OCI-LY1 (cell line): Measurements from ENCODE around the gene SH3D19.

Experiments
- H2AFZ ChIP-seq: fragments of 200-600 bp; sonication (generic), shearing (Covaris generic); 2 replicates; pipeline ENCODE4 v1.6.0; 2014; ENCODE audit warnings: antibody characterized with exemption, mild to moderate bottlenecking, low read length
- H3F3A ChIP-seq: fragments of 200-600 bp; sonication (generic), shearing (Covaris generic); 2 replicates; pipeline ENCODE4 v1.6.0; 2014; ENCODE audit warnings: mild to moderate bottlenecking, antibody characterized with exemption, low read length, moderate library complexity; ENCODE audit not compliant: insufficient read depth
- H3K27ac ChIP-seq: fragments of 200-600 bp; sonication (generic); 2 replicates; pipeline ENCODE4 v1.5.1; 2014; ENCODE audit warnings: low read length, mixed run types, mild to moderate bottlenecking, low read depth; ENCODE audit not compliant: poor library complexity, severe bottlenecking
- H3K27me3 ChIP-seq: fragments of 200-600 bp; sonication (generic); 2 replicates; pipeline ENCODE4 v1.6.0; 2014; ENCODE audit warnings: antibody characterized with exemption, mild to moderate bottlenecking, low read length, moderate library complexity; ENCODE audit not compliant: insufficient read depth
- H3K36me3 ChIP-seq: fragments of 200-600 bp; sonication (generic); 2 replicates; pipeline ENCODE4 v1.6.1; 2014; ENCODE audit warnings: mild to moderate bottlenecking, antibody characterized with exemption, low read length, moderate library complexity, mixed read lengths; ENCODE audit not compliant: insufficient read depth
- H3K4me1 ChIP-seq: fragments of 200-600 bp; sonication (generic); 2 replicates; pipeline ENCODE4 v1.5.1; 2014; ENCODE audit warnings: mild to moderate bottlenecking, low read length, moderate library complexity; ENCODE audit not compliant: insufficient read depth, severe bottlenecking
- H3K4me2 ChIP-seq: fragments of 200-600 bp; sonication (generic), shearing (Covaris generic); 2 replicates; pipeline ENCODE4 v1.6.1; 2014; ENCODE audit warnings: low read length
- H3K4me3 ChIP-seq: fragments of 200-600 bp; sonication (generic); 2 replicates; pipeline ENCODE4 v1.5.1; 2014; ENCODE audit warnings: low read length, low read depth, mild to moderate bottlenecking, mixed read lengths; ENCODE audit not compliant: poor library complexity, severe bottlenecking
- H3K79me2 ChIP-seq: fragments of 200-600 bp; shearing (Covaris generic); 2 replicates; pipeline ENCODE4 v1.6.1; 2016; ENCODE audit warnings: mixed run types, low read length, mixed read lengths; ENCODE audit not compliant: insufficient read depth
- H3K9ac ChIP-seq: fragments of 200-600 bp; sonication (generic), shearing (Covaris generic); 2 replicates; pipeline ENCODE4 v1.6.1; 2014; ENCODE audit warnings: mild to moderate bottlenecking, low read length, mixed read lengths
- H3K9me2 ChIP-seq: fragments of 200-600 bp; sonication (generic), shearing (Covaris generic); 2 replicates; pipeline ENCODE4 v1.6.1; 2014; ENCODE audit warnings: low read depth, mild to moderate bottlenecking, low read length, mixed read lengths
- H3K9me3 ChIP-seq: fragments of 200-600 bp; shearing (Covaris generic); 2 replicates; pipeline ENCODE4 v1.6.1; 2014; ENCODE audit warnings: low read length, mixed read lengths
- H4K20me1 ChIP-seq: fragments of 200-600 bp; sonication (generic), shearing (Covaris generic); 2 replicates; pipeline ENCODE4 v1.6.0; 2016; ENCODE audit warnings: mild to moderate bottlenecking, low read length; ENCODE audit not compliant: insufficient read depth
- EZH2 ChIP-seq: fragments of 200-600 bp; sonication (generic), shearing (Covaris generic); IDR thresholded peaks from 2 replicates; pipeline ENCODE4 v1.8.0; 2017; ENCODE audit warnings: borderline replicate concordance, mixed run types, mild to moderate bottlenecking, antibody characterized with exemption, low read length, moderate library complexity, mixed read lengths
- TF ChIP-seq, protein P1 (sequence below): fragments of 200-600 bp; sonication (generic), shearing (Covaris generic); IDR thresholded peaks from 2 replicates; pipeline ENCODE4 v1.5.1; 2017; ENCODE audit warnings: mild to moderate bottlenecking, antibody characterized with exemption, low read length, moderate library complexity, mixed read lengths

SH3D19 gene

DNA sequence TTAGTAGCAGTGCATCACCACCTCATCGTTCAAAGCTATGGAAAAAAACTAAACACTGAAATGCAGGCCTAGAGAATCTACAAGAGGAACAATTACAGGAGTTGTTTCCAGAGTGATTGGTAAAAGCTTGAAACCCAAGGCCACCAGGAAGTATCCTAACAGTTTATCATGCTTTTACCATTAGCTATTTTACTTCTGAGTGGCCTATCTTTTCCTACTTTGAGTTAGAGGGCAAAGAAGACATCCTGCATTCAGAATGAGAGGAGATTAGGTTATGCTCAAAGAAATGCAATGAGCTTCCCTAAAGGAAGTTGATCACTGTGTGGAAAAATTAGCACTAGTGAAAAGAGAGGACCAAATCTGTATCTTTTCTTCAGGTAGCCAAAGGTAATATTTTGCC is 118.2 kb downstream of the SH3D19 start:
- TF ChIP-seq EZH2 = no peak
- TF ChIP-seq, protein P1, sequence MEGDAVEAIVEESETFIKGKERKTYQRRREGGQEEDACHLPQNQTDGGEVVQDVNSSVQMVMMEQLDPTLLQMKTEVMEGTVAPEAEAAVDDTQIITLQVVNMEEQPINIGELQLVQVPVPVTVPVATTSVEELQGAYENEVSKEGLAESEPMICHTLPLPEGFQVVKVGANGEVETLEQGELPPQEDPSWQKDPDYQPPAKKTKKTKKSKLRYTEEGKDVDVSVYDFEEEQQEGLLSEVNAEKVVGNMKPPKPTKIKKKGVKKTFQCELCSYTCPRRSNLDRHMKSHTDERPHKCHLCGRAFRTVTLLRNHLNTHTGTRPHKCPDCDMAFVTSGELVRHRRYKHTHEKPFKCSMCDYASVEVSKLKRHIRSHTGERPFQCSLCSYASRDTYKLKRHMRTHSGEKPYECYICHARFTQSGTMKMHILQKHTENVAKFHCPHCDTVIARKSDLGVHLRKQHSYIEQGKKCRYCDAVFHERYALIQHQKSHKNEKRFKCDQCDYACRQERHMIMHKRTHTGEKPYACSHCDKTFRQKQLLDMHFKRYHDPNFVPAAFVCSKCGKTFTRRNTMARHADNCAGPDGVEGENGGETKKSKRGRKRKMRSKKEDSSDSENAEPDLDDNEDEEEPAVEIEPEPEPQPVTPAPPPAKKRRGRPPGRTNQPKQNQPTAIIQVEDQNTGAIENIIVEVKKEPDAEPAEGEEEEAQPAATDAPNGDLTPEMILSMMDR = no peak
- H3K4me1 ChIP-seq = no peaks in the 10 kb centered on the region
- H2AFZ ChIP-seq = no peak overlapping the region
- H3K9me3 ChIP-seq = no peaks in the 10 kb centered on the region
- H3K27me3 ChIP-seq = no peaks in the 10 kb centered on the region; the same call in 1 of the 2 replicates
- no peaks in the 10 kb centered on the region for H4K20me1 ChIP-seq
- no peaks in the 10 kb centered on the region for H3K9me2 ChIP-seq
- H3K9ac ChIP-seq = no peak overlapping the region
- no peak overlapping the region for H3K4me3 ChIP-seq
- no peak overlapping the region for H3K27ac ChIP-seq
- H3F3A ChIP-seq = no peaks in the 10 kb centered on the region
- H3K36me3 ChIP-seq = no peaks in the 10 kb centered on the region
- no peaks in the 10 kb centered on the region for H3K79me2 ChIP-seq
- H3K4me2 ChIP-seq = no peak overlapping the region

DNA sequence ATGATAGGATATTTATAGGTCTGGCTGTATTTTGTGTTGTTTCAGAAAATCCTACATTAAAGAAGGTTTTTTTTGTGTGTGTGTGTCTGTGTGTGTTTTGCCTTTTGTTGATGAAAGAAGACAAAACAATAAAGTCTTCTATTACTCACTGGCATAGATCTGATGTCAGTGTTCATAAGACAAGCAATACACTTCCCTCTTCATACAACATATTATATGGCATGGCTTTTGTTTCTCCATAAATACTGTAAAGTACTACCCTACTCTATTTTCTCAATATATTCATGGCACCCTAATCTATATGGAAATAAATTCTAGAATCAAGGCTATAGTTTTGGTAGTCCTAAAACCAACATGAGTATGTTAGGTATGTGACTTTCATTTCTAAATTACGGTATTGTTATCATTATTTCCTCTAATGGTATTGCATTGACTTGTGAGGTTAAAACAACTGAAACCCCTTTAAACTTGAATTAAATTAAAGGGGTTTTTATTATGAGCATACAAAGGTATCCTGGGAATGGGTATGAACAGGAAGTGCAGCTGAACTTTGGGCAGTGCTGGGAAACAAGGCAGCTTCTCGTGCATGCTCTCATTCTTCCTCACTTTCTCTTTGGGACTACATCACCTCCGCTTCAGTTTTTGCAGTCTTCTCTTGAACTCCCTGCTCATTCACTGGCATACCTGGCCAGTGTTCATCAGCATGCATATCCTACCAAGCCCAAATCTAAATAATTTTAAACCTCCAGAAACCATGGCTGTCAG is 119.0 kb downstream of the SH3D19 start:
- no peaks in the 10 kb centered on the region for H3K36me3 ChIP-seq
- no peaks in the 10 kb centered on the region for H3K9me3 ChIP-seq

DNA sequence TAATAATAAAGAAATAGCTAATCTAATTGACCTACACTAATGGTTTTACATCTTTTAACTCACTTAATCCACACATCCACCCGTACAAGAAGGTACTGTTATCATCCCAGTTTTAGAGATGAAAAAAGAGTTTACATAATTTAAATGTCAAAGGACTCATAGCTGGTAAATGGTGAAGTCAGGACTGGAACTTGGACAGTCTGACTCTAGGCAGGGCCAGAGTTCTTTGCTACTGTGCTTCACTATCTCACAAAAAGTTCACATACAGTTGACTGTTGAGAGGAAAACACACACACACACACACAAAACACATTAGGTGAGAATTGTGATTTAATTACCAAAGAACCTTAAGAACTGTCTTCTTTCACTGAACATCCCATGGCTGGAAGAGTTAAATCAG is 119.7 kb downstream of the SH3D19 start:
- Histone ChIP-seq H3K36me3 (no peaks in the 10 kb centered on the region), H3K9me2 (no peaks in the 10 kb centered on the region), H3K9ac (no peak overlapping the region), H3K4me3 (no peak overlapping the region), H2AFZ (no peak overlapping the region), H4K20me1 (no peaks in the 10 kb centered on the region), H3K9me3 (no peaks in the 10 kb centered on the region), H3K4me1 (no peaks in the 10 kb centered on the region), H3K79me2 (no peaks in the 10 kb centered on the region), H3K4me2 (no peak overlapping the region), H3K27me3 (no peaks in the 10 kb centered on the region; the same call in 1 of the 2 replicates), H3F3A (no peaks in the 10 kb centered on the region), H3K27ac (no peak overlapping the region)
- TF ChIP-seq, protein P1 = no peak
- no peak for TF ChIP-seq EZH2

More for the DNA sequence above, 119.0 kb downstream of the SH3D19 start:
- Histone ChIP-seq H3K27me3 (no peaks in the 10 kb centered on the region; the same call in 1 of the 2 replicates), H3K9me2 (no peaks in the 10 kb centered on the region), H3K27ac (no peak overlapping the region), H3F3A (no peaks in the 10 kb centered on the region), H3K9ac (no peak overlapping the region), H2AFZ (no peak overlapping the region), H3K79me2 (no peaks in the 10 kb centered on the region), H4K20me1 (no peaks in the 10 kb centered on the region), H3K4me2 (no peak overlapping the region), H3K4me1 (no peaks in the 10 kb centered on the region), H3K4me3 (no peak overlapping the region)
- TF ChIP-seq, protein P1 = no peak
- TF ChIP-seq EZH2 = no peak
